ENCODE results near the gene GLRA1. TPM values are rescaled to one million over a fixed set of nuclear protein-coding genes. Genes with fewer than 3 reads are reported as not detected.

GLRA1 gene
- total RNA-seq, 1 donor from 2014 or later, result 0.39 TPM

DNA sequence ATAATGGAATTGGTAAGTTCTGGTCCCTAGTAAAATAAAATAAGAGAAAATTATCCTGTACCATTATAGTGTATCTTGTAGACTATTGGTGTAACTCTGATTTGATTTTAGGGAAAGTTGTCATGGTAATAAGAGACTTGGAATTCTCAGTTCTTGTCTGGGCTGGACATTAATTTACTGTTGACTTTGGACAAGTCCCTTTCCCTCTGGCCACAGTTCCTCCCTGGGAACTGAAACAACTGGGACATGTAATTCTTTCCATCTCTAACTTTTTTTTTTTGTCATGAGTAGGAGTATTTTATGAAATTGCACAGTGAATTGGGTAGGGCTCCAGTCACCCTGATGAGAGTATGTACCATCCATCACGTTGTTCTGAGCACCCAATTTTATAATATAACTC is 15.0 kb downstream of the GLRA1 start:
- TF ChIP-seq, protein P1, sequence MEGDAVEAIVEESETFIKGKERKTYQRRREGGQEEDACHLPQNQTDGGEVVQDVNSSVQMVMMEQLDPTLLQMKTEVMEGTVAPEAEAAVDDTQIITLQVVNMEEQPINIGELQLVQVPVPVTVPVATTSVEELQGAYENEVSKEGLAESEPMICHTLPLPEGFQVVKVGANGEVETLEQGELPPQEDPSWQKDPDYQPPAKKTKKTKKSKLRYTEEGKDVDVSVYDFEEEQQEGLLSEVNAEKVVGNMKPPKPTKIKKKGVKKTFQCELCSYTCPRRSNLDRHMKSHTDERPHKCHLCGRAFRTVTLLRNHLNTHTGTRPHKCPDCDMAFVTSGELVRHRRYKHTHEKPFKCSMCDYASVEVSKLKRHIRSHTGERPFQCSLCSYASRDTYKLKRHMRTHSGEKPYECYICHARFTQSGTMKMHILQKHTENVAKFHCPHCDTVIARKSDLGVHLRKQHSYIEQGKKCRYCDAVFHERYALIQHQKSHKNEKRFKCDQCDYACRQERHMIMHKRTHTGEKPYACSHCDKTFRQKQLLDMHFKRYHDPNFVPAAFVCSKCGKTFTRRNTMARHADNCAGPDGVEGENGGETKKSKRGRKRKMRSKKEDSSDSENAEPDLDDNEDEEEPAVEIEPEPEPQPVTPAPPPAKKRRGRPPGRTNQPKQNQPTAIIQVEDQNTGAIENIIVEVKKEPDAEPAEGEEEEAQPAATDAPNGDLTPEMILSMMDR (conservative IDR thresholded peaks at IDR 0.05), result no peak
- no peaks in the 10 kb centered on the region for H3K9me3 Mint-ChIP-seq
- H3K4me3 Mint-ChIP-seq, result no peak overlapping the region
- no peak for DNase-seq (ENCODE audit: extremely low spot score, unreplicated experiment)
- peaks cover 13% of the 10 kb centered on the region for H3K27me3 Mint-ChIP-seq
- H3K36me3 Mint-ChIP-seq, result no peaks in the 10 kb centered on the region
- H3K4me1 Mint-ChIP-seq (ENCODE audit: unreplicated experiment), result peaks cover 7% of the 10 kb centered on the region
- H3K27ac Mint-ChIP-seq, result no peak overlapping the region

- no peaks in the 10 kb centered on the region for H3K9me3 Mint-ChIP-seq
- H3K4me1 Mint-ChIP-seq (ENCODE audit: unreplicated experiment), result peaks cover 10% of the 10 kb centered on the region
- H3K4me3 Mint-ChIP-seq, result no peak overlapping the region
- no peak for DNase-seq (ENCODE audit: extremely low spot score, unreplicated experiment)
- H3K27ac Mint-ChIP-seq, result no peak overlapping the region
- TF ChIP-seq, protein P1 (conservative IDR thresholded peaks at IDR 0.05), result no peak
- no peaks in the 10 kb centered on the region for H3K36me3 Mint-ChIP-seq
- H3K27me3 Mint-ChIP-seq, result peaks cover 8% of the 10 kb centered on the region
These were observed 18.4 kb downstream of the GLRA1 start for GRCh38 chr5:151906246-151906645.

DNA sequence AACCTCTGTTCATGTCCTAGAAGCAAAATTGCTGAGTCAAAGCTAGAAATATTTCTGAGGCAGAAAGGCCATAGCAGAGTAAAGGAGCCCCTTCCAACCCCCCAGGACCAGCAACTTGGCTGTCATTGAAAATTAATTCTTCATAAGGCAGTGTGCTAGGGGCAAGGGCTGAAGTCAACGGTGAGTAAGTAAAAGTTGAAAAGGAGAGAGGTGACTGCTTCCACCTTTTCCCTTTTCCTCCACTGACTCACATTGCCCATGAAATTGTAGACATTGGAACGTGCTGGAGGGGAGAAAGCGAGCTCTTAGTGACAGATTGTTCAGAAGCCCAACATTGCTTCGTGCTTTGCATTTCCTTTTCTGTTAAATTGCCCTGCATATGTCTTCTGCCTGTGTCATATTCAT is 19.1 kb downstream of the GLRA1 start:
- no peaks in the 10 kb centered on the region for H3K36me3 Mint-ChIP-seq
- no peak overlapping the region for H3K27ac Mint-ChIP-seq
- H3K27me3 Mint-ChIP-seq, result peaks cover 8% of the 10 kb centered on the region
- no peaks in the 10 kb centered on the region for H3K9me3 Mint-ChIP-seq
- TF ChIP-seq, protein P1 (conservative IDR thresholded peaks at IDR 0.05), result no peak
- DNase-seq (ENCODE audit: extremely low spot score, unreplicated experiment), result no peak
- H3K4me1 Mint-ChIP-seq (ENCODE audit: unreplicated experiment), result peaks cover 10% of the 10 kb centered on the region
- H3K4me3 Mint-ChIP-seq, result no peak overlapping the region

DNA sequence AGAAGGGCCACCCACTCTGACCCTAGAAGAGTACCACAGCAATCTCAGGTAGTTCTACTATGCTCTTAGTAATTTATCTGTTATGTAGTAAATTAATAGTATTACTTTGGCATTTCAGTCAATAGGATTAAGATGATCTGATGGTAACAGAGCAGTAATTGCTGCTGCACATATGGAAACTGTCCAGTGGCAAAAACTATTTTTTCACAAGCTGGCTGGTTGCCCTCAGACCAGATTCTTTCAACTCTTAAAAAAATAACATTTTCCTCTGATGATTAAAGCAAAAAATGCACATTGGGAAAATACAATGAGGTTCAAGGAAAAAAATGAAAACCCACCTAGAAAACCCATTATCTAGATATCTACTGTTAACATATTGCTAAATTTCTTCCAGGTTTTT is 19.7 kb downstream of the GLRA1 start:
- Mint-ChIP-seq H3K36me3 (no peaks in the 10 kb centered on the region), H3K9me3 (no peaks in the 10 kb centered on the region), H3K27ac (no peak overlapping the region), H3K27me3 (peaks cover 8% of the 10 kb centered on the region), H3K4me1 (ENCODE audit: unreplicated experiment) (peaks cover 10% of the 10 kb centered on the region), H3K4me3 (no peak overlapping the region)
- DNase-seq (ENCODE audit: extremely low spot score, unreplicated experiment), result no peak
- TF ChIP-seq, protein P1 (conservative IDR thresholded peaks at IDR 0.05), result no peak

- Mint-ChIP-seq H3K4me3 (no peak overlapping the region), H3K27ac (no peak overlapping the region), H3K27me3 (peaks cover 8% of the 10 kb centered on the region), H3K4me1 (ENCODE audit: unreplicated experiment) (peaks cover 10% of the 10 kb centered on the region), H3K9me3 (no peaks in the 10 kb centered on the region), H3K36me3 (no peaks in the 10 kb centered on the region)
- no peak for DNase-seq (ENCODE audit: extremely low spot score, unreplicated experiment)
- TF ChIP-seq, protein P1 (conservative IDR thresholded peaks at IDR 0.05), result no peak
These were observed 20.5 kb downstream of the GLRA1 start for GRCh38 chr5:151904127-151904526.

- no peaks in the 10 kb centered on the region for H3K36me3 Mint-ChIP-seq
- no peaks in the 10 kb centered on the region for H3K9me3 Mint-ChIP-seq
- DNase-seq (ENCODE audit: extremely low spot score, unreplicated experiment), result no peak
- TF ChIP-seq, protein P1 (conservative IDR thresholded peaks at IDR 0.05), result no peak
- H3K27ac Mint-ChIP-seq, result no peak overlapping the region
- no peak overlapping the region for H3K4me3 Mint-ChIP-seq
- peaks cover 4% of the 10 kb centered on the region for H3K27me3 Mint-ChIP-seq
- H3K4me1 Mint-ChIP-seq (ENCODE audit: unreplicated experiment), result peaks cover 10% of the 10 kb centered on the region
These were observed 21.4 kb downstream of the GLRA1 start for GRCh38 chr5:151903243-151903653.

Data from type B pancreatic cell (in vitro differentiated cells).